ENCODE results near the gene TFEB.

TFEB gene

DNA sequence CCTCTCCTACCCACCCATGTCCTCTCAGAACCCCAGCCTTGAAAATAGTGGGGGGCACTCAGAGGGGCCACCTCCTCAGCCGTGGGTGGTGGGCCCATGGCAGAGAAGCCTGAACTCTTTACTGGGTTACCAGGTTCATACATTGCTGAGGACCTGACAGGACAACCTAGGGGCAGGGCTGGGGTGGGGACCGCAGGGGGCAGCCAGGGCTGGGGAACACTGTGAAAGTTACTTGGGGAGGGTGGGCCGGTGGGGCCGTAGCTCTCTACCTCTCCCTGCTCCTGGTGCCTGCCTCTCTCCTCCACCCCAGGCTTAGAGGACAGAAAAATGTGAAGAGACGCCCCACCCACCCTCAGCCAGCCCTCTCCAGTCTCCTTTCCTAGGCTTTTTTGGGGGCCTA is 81.7 kb downstream of the TFEB start:
- no peak for DNase-seq (ENCODE audit: low read depth in 2 of 2)

- no peak for DNase-seq (ENCODE audit: low read depth in 2 of 2)
Observed at GRCh38 chr6:41652866-41653652, 82.3 kb downstream of the TFEB start.

GRCh38 chr6:41651962-41652657 is 83.3 kb downstream of the TFEB start:
- no peak for DNase-seq (ENCODE audit: low read depth in 2 of 2)

DNA sequence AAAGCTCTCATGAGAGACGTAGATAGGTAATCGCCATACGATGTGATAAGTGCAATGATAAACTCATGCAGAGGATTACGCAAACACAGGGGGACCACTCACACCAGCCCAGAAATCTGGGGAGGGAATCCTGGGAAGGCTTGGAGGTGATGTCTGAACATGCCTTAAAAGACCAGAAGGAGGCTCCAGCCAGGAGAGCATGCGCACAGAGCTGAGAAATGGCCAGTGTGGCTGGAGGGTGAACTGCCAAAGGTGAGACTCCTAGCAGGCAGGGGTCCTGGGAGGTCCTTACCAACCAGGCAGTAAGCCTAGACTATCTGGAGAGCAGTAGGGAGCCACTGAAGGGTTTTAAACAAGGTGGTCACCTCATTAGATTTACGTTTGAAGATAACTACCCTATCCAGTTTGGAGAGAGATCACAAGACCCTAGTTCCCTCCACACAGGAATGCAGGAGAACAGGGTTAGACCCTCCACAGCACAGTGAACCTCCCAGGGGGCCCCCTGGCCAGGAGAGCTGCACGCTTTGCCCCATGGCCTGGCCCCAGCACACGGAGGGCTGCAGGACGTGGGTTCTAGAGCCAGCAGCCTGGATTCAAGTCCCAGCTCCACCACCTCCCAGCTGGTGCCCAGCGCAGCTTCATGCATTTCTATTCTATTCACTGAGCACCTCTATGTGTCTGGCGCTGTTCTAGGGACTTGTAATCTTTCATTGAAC is 84.0 kb downstream of the TFEB start:
- DNase-seq (ENCODE audit: low read depth in 2 of 2): no peak

- no peak for DNase-seq (ENCODE audit: low read depth in 2 of 2)
Observed at GRCh38 chr6:41650120-41650519, 85.3 kb downstream of the TFEB start.

DNA sequence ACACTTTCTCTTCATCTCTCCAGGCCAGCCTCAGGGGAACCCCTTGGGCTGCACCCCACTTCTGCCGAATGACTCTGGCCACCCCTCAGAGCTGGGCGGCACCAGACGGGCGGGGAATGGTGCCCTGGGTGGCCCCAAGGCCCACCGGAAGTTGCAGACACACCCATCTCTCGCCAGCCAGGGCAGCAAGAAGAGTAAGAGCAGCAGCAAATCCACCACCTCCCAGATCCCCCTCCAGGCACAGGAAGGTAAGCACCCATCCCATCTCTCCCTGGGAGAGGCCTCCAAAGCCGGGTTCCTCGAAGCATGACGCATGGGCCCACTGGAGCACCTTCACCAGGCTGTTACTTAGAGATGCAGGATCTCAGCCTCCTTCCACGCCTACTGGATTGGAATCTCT is 85.8 kb downstream of the TFEB start:
- no peak for DNase-seq (ENCODE audit: low read depth in 2 of 2)

- no peak for DNase-seq (ENCODE audit: low read depth in 2 of 2)
Observed at GRCh38 chr6:41648921-41649320, 86.5 kb downstream of the TFEB start.

- no peak for DNase-seq (ENCODE audit: low read depth in 2 of 2)
Observed at GRCh38 chr6:41648070-41648585, 87.3 kb downstream of the TFEB start.

DNA sequence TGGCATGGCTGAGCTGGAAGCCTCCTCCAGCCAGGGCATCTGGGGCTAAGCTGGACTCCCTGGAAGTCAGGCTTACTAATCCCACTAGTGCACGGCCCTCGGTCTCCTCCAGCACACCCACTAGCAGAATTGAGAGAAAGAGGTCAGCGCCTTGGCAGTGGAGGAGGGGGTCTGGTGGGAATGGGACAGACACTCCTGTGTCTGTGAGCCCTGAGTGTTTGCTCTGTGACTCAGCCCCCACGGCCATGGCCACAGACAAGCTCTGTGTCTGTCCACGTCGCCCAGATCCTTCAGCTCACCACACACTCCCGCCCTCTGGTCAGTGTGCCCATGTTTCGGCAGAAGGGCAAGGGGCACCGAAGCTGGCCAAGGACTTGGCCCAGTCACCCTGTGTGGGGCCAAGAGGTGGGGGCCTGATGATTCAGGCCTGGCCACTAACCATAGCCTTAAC is 88.3 kb downstream of the TFEB start:
- DNase-seq (ENCODE audit: low read depth in 2 of 2): no peak

DNA sequence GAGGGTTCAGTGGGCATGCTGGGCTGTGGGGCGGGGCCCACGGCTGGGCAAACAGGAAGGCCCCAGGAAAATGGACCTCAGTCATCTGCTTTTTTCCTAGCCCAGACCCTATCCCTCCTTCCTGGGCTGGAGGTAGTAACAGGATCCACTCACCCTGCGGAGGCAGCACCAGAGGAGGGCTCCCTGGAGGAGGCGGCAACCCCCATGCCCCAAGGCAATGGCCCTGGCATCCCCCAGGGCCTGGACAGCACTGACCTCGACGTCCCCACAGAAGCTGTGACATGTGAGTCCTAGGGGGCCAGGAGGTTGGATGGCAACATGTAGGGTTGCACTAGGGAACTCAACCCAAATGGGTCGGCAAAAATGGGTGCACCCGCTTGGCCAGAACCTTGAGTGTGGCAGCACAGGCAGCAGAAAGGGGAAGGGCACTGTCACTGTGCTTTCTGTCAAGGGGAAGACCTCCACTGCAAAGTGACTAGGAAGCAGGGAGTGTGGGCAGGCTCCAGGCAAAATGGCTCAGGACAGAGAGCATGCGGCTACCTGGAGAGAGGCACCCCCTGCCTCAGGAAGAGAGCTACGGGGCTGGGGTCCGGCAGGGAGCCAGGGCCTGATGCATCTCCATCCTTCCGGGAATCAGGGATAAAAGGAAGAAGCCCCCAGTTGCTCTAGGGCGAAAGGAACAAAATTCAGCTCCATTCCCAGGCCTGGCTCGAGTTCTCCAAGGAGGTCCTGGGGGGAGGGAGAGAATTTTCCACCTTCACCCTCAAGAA is 89.2 kb downstream of the TFEB start:
- DNase-seq (ENCODE audit: low read depth in 2 of 2): no peak

- DNase-seq (ENCODE audit: low read depth in 2 of 2): no peak
Observed at GRCh38 chr6:41645007-41645618, 90.3 kb downstream of the TFEB start.

DNA sequence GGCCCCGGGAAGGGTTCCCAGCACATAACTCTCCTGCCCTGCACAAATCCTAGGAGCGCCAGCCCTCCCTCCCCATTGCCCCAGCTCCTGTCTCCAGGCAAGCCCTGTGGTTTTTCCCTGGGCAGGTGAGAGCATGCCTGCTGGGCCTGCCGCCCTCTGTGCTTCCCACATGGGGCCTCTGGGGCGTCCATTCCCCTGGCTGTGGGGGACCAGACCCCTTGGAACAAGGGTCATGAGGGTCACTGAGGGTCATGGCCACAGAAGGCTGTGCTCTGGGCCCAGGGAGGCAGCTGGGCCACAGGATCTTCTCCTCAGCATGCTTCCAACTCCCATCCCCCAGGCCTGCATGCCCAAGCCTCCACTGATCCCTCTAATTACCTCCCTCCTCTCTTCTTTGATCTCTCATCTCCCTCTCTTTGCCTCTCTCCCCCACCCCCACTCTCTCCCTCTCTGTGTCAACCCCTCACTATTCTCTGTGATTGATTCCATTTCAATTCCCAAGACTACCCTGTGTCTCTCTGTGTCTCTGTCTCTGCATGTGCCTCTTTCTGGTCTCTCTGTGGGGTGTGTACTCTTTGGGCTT is 91.0 kb downstream of the TFEB start:
- DNase-seq (ENCODE audit: low read depth in 2 of 2): no peak

- no peak for DNase-seq (ENCODE audit: low read depth in 2 of 2)
Observed at GRCh38 chr6:41643899-41644269, 91.5 kb downstream of the TFEB start.

- DNase-seq (ENCODE audit: low read depth in 2 of 2): no peak
Observed at GRCh38 chr6:41642960-41643898, 92.2 kb downstream of the TFEB start.

GRCh38 chr6:41642090-41642959 is 93.1 kb downstream of the TFEB start:
- DNase-seq (ENCODE audit: low read depth in 2 of 2): no peak

DNA sequence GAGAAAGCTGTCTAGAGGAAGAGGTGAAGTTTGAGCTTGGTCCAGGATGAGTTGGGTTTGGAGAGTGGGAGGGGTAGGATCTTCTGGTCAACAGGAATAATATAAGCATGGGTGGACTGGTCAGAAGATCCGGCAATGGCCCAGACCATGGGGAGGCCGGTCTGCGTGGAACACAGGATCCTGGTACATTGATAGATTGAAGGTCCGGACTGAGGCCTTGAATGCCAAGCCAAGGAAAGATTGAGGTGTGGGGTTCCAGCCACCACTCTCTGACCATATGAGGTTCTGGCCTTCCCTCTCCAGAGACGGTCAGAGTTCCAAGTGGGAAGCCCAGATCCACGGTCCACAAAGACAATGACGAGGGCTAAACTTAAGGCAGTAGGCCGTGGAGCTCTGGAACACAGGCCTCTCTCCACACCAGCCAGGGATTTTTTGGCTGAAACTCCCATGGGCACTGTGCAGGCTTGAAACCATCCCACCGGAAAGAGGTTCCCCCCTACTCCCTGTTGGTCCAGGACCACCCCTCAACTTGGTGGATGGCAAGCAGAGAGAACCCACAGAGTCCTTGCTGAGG is 94.0 kb downstream of the TFEB start:
- DNase-seq (ENCODE audit: low read depth in 2 of 2): no peak

- DNase-seq (ENCODE audit: low read depth in 2 of 2): no peak
Observed at GRCh38 chr6:41640426-41640825, 95.0 kb downstream of the TFEB start.

GRCh38 chr6:41639809-41640371 is 95.5 kb downstream of the TFEB start:
- DNase-seq (ENCODE audit: low read depth in 2 of 2): no peak

Data from stimulated activated CD8-positive, alpha-beta memory T cell treated with anti-CD3 and anti-CD28 coated beads, Interleukin-7, amount 100 ng/mL, for 1 hour (primary cell).